ENCODE measurements around the gene TUBA1C.

Gene TUBA1C

DNA sequence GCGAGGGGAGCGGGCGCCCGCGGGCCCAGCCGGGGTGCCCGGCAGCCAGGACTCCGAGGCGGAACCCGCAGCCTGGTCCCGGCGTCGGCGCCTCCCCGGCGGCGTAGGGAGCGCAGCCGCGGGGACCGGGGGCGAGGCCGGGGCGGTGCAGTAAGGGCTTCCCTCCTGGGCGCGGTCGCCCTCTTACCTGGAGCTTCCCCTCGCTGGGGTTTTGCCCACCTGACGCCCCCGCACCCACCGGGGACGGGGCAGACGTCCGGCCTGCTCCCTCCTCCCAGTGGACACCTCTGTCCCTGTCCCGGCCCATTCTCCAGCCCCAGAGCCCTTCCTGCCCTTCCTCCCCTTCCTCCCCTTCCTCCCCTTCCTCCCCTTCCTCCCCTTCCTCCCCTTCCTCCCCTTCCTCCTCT lies 413 bp upstream of the TUBA1C start:
- peak; percentile 55; the same call in 1 of the 2 replicates for TF ChIP-seq YY1 (IDR thresholded peaks at IDR 0.05; ENCODE audit: low read depth)
- TF ChIP-seq EGR1 (IDR thresholded peaks at IDR 0.05) = peak; percentile 93
- no peak for TF ChIP-seq CEBPB (IDR thresholded peaks at IDR 0.05)
- TF ChIP-seq, protein P1, sequence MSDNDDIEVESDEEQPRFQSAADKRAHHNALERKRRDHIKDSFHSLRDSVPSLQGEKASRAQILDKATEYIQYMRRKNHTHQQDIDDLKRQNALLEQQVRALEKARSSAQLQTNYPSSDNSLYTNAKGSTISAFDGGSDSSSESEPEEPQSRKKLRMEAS (IDR thresholded peaks at IDR 0.05) = no peak
- TF ChIP-seq TCF12 (IDR thresholded peaks at IDR 0.05; ENCODE audit: low read depth) = peak; percentile 43; the same call in 1 of the 2 replicates
- TF ChIP-seq, protein P2, sequence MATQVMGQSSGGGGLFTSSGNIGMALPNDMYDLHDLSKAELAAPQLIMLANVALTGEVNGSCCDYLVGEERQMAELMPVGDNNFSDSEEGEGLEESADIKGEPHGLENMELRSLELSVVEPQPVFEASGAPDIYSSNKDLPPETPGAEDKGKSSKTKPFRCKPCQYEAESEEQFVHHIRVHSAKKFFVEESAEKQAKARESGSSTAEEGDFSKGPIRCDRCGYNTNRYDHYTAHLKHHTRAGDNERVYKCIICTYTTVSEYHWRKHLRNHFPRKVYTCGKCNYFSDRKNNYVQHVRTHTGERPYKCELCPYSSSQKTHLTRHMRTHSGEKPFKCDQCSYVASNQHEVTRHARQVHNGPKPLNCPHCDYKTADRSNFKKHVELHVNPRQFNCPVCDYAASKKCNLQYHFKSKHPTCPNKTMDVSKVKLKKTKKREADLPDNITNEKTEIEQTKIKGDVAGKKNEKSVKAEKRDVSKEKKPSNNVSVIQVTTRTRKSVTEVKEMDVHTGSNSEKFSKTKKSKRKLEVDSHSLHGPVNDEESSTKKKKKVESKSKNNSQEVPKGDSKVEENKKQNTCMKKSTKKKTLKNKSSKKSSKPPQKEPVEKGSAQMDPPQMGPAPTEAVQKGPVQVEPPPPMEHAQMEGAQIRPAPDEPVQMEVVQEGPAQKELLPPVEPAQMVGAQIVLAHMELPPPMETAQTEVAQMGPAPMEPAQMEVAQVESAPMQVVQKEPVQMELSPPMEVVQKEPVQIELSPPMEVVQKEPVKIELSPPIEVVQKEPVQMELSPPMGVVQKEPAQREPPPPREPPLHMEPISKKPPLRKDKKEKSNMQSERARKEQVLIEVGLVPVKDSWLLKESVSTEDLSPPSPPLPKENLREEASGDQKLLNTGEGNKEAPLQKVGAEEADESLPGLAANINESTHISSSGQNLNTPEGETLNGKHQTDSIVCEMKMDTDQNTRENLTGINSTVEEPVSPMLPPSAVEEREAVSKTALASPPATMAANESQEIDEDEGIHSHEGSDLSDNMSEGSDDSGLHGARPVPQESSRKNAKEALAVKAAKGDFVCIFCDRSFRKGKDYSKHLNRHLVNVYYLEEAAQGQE (IDR thresholded peaks at IDR 0.05; ENCODE audit: low read depth) = peak; percentile 23; the same call in 1 of the 2 replicates
- no peak for TF ChIP-seq FOXM1 (IDR thresholded peaks at IDR 0.05; ENCODE audit: borderline replicate concordance, low read depth)
- TF ChIP-seq, protein P3, sequence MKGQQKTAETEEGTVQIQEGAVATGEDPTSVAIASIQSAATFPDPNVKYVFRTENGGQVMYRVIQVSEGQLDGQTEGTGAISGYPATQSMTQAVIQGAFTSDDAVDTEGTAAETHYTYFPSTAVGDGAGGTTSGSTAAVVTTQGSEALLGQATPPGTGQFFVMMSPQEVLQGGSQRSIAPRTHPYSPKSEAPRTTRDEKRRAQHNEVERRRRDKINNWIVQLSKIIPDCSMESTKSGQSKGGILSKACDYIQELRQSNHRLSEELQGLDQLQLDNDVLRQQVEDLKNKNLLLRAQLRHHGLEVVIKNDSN (IDR thresholded peaks at IDR 0.05) = no peak
- TF ChIP-seq TAF1 (IDR thresholded peaks at IDR 0.05; ENCODE audit: low read depth) = peak; percentile 54; the same call in 1 of the 2 replicates
- TF ChIP-seq ZBTB7A (IDR thresholded peaks at IDR 0.05; ENCODE audit: low read depth) = peak; percentile 93
- TF ChIP-seq NFIC (IDR thresholded peaks at IDR 0.05) = no peak
- TF ChIP-seq TEAD4 (IDR thresholded peaks at IDR 0.05) = no peak

DNA sequence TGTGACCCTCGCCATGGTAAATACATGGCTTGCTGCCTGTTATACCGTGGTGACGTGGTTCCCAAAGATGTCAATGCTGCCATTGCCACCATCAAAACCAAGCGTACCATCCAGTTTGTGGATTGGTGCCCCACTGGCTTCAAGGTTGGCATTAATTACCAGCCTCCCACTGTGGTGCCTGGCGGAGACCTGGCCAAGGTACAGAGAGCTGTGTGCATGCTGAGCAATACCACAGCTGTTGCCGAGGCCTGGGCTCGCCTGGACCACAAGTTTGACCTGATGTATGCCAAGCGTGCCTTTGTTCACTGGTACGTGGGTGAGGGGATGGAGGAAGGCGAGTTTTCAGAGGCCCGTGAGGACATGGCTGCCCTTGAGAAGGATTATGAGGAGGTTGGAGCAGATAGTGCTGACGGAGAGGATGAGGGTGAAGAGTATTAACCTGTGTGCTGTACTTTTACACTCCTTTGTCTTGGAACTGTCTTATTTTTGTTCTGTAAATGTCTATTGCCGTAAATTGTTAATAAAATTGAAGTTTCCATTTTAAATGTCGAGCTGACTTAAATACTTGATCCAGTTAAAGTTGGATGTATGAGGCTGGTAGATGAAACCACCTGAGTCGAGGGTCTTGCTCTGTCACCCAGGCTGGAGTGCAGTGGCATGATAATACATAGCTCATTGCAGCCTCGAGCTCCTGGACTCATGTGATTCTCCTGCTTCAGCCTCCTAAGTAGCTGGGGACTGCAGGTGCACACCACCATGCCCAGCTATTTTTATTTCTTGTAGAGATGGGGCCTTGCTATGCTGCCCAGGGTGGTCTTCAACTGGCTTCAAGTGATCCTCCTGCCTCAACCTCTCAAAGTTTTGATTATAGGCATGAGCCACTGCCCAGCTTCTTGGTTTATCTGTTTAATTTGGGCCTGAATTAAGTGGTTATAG lies 8.2 kb downstream of the TUBA1C start:
- TF ChIP-seq, protein P3 (IDR thresholded peaks at IDR 0.05) = no peak
- TF ChIP-seq, protein P2 (IDR thresholded peaks at IDR 0.05; ENCODE audit: low read depth) = no peak
- TF ChIP-seq FOXM1 (IDR thresholded peaks at IDR 0.05; ENCODE audit: borderline replicate concordance, low read depth) (no peak), EGR1 (IDR thresholded peaks at IDR 0.05) (no peak), RAD21 (IDR thresholded peaks at IDR 0.05; ENCODE audit: low read depth) (no peak), CEBPB (IDR thresholded peaks at IDR 0.05) (no peak), YY1 (IDR thresholded peaks at IDR 0.05; ENCODE audit: low read depth) (no peak), TCF12 (IDR thresholded peaks at IDR 0.05; ENCODE audit: low read depth) (no peak), ZBTB7A (IDR thresholded peaks at IDR 0.05; ENCODE audit: low read depth) (no peak), EP300 (IDR thresholded peaks at IDR 0.05; ENCODE audit: borderline replicate concordance) (no peak)
- TF ChIP-seq, protein P1 (IDR thresholded peaks at IDR 0.05) = no peak

DNA sequence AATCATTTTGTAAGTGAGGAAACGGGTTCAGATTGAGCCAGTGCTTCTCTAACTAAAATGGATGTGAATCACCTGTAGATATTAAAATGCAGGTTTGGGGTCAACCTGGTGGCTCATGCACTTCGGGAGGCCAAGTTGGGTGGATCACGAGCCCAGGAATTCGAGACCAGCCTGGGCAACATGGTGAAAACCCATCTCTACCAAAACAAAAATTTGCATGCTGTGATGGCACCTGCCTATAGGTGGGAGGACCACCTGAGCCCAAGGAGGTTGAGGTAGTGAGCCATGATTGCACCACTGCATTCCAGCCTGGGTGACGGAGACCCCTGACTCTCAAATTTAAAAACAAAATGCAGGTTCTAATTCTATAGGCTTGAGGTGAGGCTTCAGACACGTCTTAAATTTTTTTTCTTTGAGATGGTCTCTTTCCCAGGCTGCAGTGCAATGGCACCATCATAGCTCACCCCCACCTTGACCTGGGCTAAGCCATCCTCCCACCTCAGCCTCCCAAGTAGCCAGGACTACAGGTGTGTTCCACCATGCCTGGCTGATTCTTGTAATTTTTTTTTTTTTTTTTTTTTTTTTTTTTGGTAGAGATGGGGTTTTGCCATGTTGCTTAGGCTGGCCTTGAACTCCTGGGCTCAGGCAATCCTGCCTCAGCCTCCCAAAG lies 9.0 kb downstream of the TUBA1C start:
- no peak for TF ChIP-seq ZBTB7A (IDR thresholded peaks at IDR 0.05; ENCODE audit: low read depth)
- no peak for TF ChIP-seq TCF12 (IDR thresholded peaks at IDR 0.05; ENCODE audit: low read depth)
- no peak for TF ChIP-seq YY1 (IDR thresholded peaks at IDR 0.05; ENCODE audit: low read depth)
- TF ChIP-seq TAF1 (IDR thresholded peaks at IDR 0.05; ENCODE audit: low read depth) = no peak
- TF ChIP-seq, protein P2 (IDR thresholded peaks at IDR 0.05; ENCODE audit: low read depth) = no peak
- no peak for TF ChIP-seq NFIC (IDR thresholded peaks at IDR 0.05)
- TF ChIP-seq CEBPB (IDR thresholded peaks at IDR 0.05) = no peak
- TF ChIP-seq TEAD4 (IDR thresholded peaks at IDR 0.05) = no peak
- TF ChIP-seq FOXM1 (IDR thresholded peaks at IDR 0.05; ENCODE audit: borderline replicate concordance, low read depth) = no peak
- no peak for TF ChIP-seq RAD21 (IDR thresholded peaks at IDR 0.05; ENCODE audit: low read depth)
- no peak for TF ChIP-seq EGR1 (IDR thresholded peaks at IDR 0.05)
- TF ChIP-seq, protein P3 (IDR thresholded peaks at IDR 0.05) = no peak
